Measurements from ENCODE around the gene MSANTD1.

Gene MSANTD1

GRCh38 chr4:3247399-3248177 lies 1.4 kb upstream of the MSANTD1 start:
- DNase-seq (ENCODE audit: low read depth, low spot score): no peak

GRCh38 chr4:3248178-3248480 lies 830 bp upstream of the MSANTD1 start:
- no peak for DNase-seq (ENCODE audit: low read depth, low spot score)

GRCh38 chr4:3249711-3250437 lies 915 bp downstream of the MSANTD1 start:
- DNase-seq (ENCODE audit: low read depth, low spot score): no peak

- no peak for DNase-seq (ENCODE audit: low read depth, low spot score)
Measured at GRCh38 chr4:3250438-3250955, 1.5 kb downstream of the MSANTD1 start.

- DNase-seq (ENCODE audit: low read depth, low spot score): no peak
Measured at GRCh38 chr4:3250956-3251690, 2.2 kb downstream of the MSANTD1 start.

GRCh38 chr4:3251691-3252479 lies 2.9 kb downstream of the MSANTD1 start:
- no peak for DNase-seq (ENCODE audit: low read depth, low spot score)

GRCh38 chr4:3252480-3252828 lies 3.5 kb downstream of the MSANTD1 start:
- DNase-seq (ENCODE audit: low read depth, low spot score): no peak

- no peak for DNase-seq (ENCODE audit: low read depth, low spot score)
Measured at GRCh38 chr4:3252831-3253641, 4.1 kb downstream of the MSANTD1 start.

- no peak for DNase-seq (ENCODE audit: low read depth, low spot score)
Measured at GRCh38 chr4:3253808-3254207, 4.8 kb downstream of the MSANTD1 start.

GRCh38 chr4:3254302-3255131 lies 5.6 kb downstream of the MSANTD1 start:
- no peak for DNase-seq (ENCODE audit: low read depth, low spot score)

- no peak for DNase-seq (ENCODE audit: low read depth, low spot score)
Measured at GRCh38 chr4:3255611-3256186, 6.7 kb downstream of the MSANTD1 start.

GRCh38 chr4:3256230-3257102 lies 7.5 kb downstream of the MSANTD1 start:
- no peak for DNase-seq (ENCODE audit: low read depth, low spot score)

GRCh38 chr4:3257103-3257555 lies 8.2 kb downstream of the MSANTD1 start:
- no peak for DNase-seq (ENCODE audit: low read depth, low spot score)

- DNase-seq (ENCODE audit: low read depth, low spot score): no peak
Measured at GRCh38 chr4:3257556-3258482, 8.9 kb downstream of the MSANTD1 start.

GRCh38 chr4:3261411-3262207 lies 12.7 kb downstream of the MSANTD1 start:
- no peak for DNase-seq (ENCODE audit: low read depth, low spot score)

GRCh38 chr4:3262208-3263052 lies 13.5 kb downstream of the MSANTD1 start:
- no peak for DNase-seq (ENCODE audit: low read depth, low spot score)
